ENCODE measurements around the gene CA5A. TPM values are rescaled to one million over a fixed set of nuclear protein-coding genes. Genes with fewer than 3 reads are reported as not detected.

CA5A gene
- total RNA-seq, 1 donor from 2014 or later = not detected

DNA sequence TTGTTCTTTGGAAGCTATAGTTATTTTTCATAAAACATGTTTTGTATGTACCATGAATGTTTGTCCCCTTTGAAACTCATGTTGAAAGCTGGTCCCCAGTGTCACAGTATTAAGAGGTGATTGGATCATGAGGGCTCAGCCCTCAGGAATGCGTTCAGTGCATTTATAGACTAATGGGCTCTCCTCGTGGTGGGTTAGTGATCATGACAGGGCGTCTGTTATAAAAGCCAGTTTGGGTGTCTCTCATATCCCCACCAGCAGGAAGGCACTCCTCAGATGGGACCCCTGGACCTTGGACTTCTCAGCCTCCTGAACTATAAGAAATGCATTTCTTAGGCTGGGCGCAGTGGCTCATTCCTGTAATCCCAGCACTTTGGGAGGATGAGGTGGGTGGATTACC is 25.3 kb upstream of the CA5A start:
- Mint-ChIP-seq H3K9me3 (ENCODE audit: unreplicated experiment) (no peaks in the 10 kb centered on the region), H3K27me3 (ENCODE audit: low read depth, unreplicated experiment) (no peaks in the 10 kb centered on the region), H3K36me3 (ENCODE audit: low read depth, unreplicated experiment) (peaks cover 10% of the 10 kb centered on the region), H3K4me1 (ENCODE audit: low read depth, unreplicated experiment) (peaks cover 40% of the 10 kb centered on the region), H3K4me3 (ENCODE audit: unreplicated experiment) (no peak overlapping the region), H3K27ac (ENCODE audit: unreplicated experiment) (no peak overlapping the region)
- peaks cover 39% of the 10 kb centered on the region for H3K4me1 ChIP-seq (ENCODE audit: insufficient read depth, low read length)
- no peak overlapping the region for H3K27ac ChIP-seq (ENCODE audit: low read depth, low read length)
- FAIRE-seq = no peak
- H3K79me2 ChIP-seq (ENCODE audit: insufficient read depth, low read length) = peaks cover 93% of the 10 kb centered on the region
- peaks cover 9% of the 10 kb centered on the region for H4K20me1 ChIP-seq (ENCODE audit: insufficient read depth, low read length)
- no peaks in the 10 kb centered on the region for H3K9me3 ChIP-seq (ENCODE audit: insufficient read depth, low read depth, low read length)
- H3K4me3 ChIP-seq (ENCODE audit: insufficient read depth, low read depth, low read length) = no peak overlapping the region
- no peaks in the 10 kb centered on the region for H3K36me3 ChIP-seq (ENCODE audit: insufficient read depth, low read length)
- H3K9ac ChIP-seq (ENCODE audit: low read length) = peak overlapping the region; percentile 18
- no peaks in the 10 kb centered on the region for H3K27me3 ChIP-seq (ENCODE audit: insufficient read depth, low read length)
- TF ChIP-seq, protein P1, sequence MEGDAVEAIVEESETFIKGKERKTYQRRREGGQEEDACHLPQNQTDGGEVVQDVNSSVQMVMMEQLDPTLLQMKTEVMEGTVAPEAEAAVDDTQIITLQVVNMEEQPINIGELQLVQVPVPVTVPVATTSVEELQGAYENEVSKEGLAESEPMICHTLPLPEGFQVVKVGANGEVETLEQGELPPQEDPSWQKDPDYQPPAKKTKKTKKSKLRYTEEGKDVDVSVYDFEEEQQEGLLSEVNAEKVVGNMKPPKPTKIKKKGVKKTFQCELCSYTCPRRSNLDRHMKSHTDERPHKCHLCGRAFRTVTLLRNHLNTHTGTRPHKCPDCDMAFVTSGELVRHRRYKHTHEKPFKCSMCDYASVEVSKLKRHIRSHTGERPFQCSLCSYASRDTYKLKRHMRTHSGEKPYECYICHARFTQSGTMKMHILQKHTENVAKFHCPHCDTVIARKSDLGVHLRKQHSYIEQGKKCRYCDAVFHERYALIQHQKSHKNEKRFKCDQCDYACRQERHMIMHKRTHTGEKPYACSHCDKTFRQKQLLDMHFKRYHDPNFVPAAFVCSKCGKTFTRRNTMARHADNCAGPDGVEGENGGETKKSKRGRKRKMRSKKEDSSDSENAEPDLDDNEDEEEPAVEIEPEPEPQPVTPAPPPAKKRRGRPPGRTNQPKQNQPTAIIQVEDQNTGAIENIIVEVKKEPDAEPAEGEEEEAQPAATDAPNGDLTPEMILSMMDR (IDR thresholded peaks at IDR 0.05; ENCODE audit: insufficient read depth, low read depth, low read length) = no peak
- no peak for TF ChIP-seq EZH2 (IDR thresholded peaks at IDR 0.05; ENCODE audit: insufficient read depth, low read length)
- H2AFZ ChIP-seq (ENCODE audit: low read depth, low read length) = no peak overlapping the region
- H3K4me2 ChIP-seq (ENCODE audit: low read length) = no peak overlapping the region
- no peak for DNase-seq (ENCODE audit: low read depth)

DNA sequence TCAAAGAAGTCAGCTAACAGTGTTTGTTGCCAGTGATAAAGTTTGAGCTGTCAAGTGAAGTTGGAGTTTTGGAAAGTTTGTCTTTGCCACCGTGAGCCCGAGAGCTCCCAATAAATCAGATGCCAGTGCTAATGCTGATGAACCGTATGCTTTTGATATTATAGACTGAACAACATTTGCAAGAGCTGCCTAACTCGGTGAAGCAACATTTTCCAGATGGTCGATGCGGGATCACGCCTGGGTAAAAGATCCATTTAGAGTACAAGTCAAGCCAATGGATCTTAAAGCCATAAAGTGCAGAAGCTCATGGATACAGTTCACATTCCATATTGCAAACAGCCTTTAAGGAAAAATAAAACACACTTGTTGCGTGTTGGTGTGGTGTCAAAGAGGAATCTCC is 24.5 kb upstream of the CA5A start:
- Histone ChIP-seq H3K9me3 (ENCODE audit: insufficient read depth, low read depth, low read length) (no peaks in the 10 kb centered on the region), H3K27ac (ENCODE audit: low read depth, low read length) (no peak overlapping the region), H4K20me1 (ENCODE audit: insufficient read depth, low read length) (peaks cover 9% of the 10 kb centered on the region), H3K4me3 (ENCODE audit: insufficient read depth, low read depth, low read length) (no peak overlapping the region), H3K79me2 (ENCODE audit: insufficient read depth, low read length) (peaks cover 93% of the 10 kb centered on the region), H3K27me3 (ENCODE audit: insufficient read depth, low read length) (no peaks in the 10 kb centered on the region), H2AFZ (ENCODE audit: low read depth, low read length) (no peak overlapping the region), H3K4me1 (ENCODE audit: insufficient read depth, low read length) (peaks cover 40% of the 10 kb centered on the region), H3K36me3 (ENCODE audit: insufficient read depth, low read length) (no peaks in the 10 kb centered on the region), H3K4me2 (ENCODE audit: low read length) (no peak overlapping the region), H3K9ac (ENCODE audit: low read length) (no peak overlapping the region)
- no peak for TF ChIP-seq EZH2 (IDR thresholded peaks at IDR 0.05; ENCODE audit: insufficient read depth, low read length)
- TF ChIP-seq, protein P1 (IDR thresholded peaks at IDR 0.05; ENCODE audit: insufficient read depth, low read depth, low read length) = no peak
- Mint-ChIP-seq H3K27me3 (ENCODE audit: low read depth, unreplicated experiment) (no peaks in the 10 kb centered on the region), H3K36me3 (ENCODE audit: low read depth, unreplicated experiment) (peaks cover 8% of the 10 kb centered on the region), H3K4me3 (ENCODE audit: unreplicated experiment) (no peak overlapping the region), H3K4me1 (ENCODE audit: low read depth, unreplicated experiment) (peaks cover 41% of the 10 kb centered on the region), H3K9me3 (ENCODE audit: unreplicated experiment) (no peaks in the 10 kb centered on the region), H3K27ac (ENCODE audit: unreplicated experiment) (no peak overlapping the region)
- FAIRE-seq (no peak), DNase-seq (ENCODE audit: low read depth) (no peak)

DNA sequence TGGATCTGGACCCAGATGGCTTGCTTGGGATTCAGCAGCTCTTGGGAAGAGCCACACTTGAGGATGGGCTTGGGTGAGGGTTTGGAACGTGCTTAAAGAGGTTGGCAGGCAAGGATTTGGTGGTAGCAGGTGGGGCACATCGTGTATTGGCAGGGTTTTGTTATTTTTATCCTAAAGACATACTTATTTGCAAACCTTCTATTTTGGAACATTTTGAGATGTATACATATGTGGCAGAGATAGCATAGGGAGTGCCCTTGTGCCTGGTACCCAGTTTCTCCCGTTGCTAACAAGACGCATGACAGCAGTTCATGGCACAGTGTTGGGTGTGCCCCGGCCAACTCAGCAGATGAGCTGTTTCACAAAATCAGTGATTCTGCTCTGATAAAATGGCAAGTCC is 24.0 kb upstream of the CA5A start:
- FAIRE-seq (no peak), DNase-seq (ENCODE audit: low read depth) (no peak)
- H3K79me2 ChIP-seq (ENCODE audit: insufficient read depth, low read length) = peaks cover 94% of the 10 kb centered on the region
- no peak overlapping the region for H3K4me2 ChIP-seq (ENCODE audit: low read length)
- no peak overlapping the region for H3K27ac ChIP-seq (ENCODE audit: low read depth, low read length)
- H3K4me3 ChIP-seq (ENCODE audit: insufficient read depth, low read depth, low read length) = no peak overlapping the region
- H2AFZ ChIP-seq (ENCODE audit: low read depth, low read length) = no peak overlapping the region
- peaks cover 10% of the 10 kb centered on the region for H4K20me1 ChIP-seq (ENCODE audit: insufficient read depth, low read length)
- H3K4me1 Mint-ChIP-seq (ENCODE audit: low read depth, unreplicated experiment) = peaks cover 43% of the 10 kb centered on the region
- H3K4me3 Mint-ChIP-seq (ENCODE audit: unreplicated experiment) = no peak overlapping the region
- no peaks in the 10 kb centered on the region for H3K27me3 Mint-ChIP-seq (ENCODE audit: low read depth, unreplicated experiment)
- no peaks in the 10 kb centered on the region for H3K9me3 Mint-ChIP-seq (ENCODE audit: unreplicated experiment)
- no peaks in the 10 kb centered on the region for H3K27me3 ChIP-seq (ENCODE audit: insufficient read depth, low read length)
- H3K36me3 ChIP-seq (ENCODE audit: insufficient read depth, low read length) = no peaks in the 10 kb centered on the region
- no peaks in the 10 kb centered on the region for H3K9me3 ChIP-seq (ENCODE audit: insufficient read depth, low read depth, low read length)
- peaks cover 11% of the 10 kb centered on the region for H3K36me3 Mint-ChIP-seq (ENCODE audit: low read depth, unreplicated experiment)
- peaks cover 42% of the 10 kb centered on the region for H3K4me1 ChIP-seq (ENCODE audit: insufficient read depth, low read length)
- no peak overlapping the region for H3K9ac ChIP-seq (ENCODE audit: low read length)
- TF ChIP-seq, protein P1 (IDR thresholded peaks at IDR 0.05; ENCODE audit: insufficient read depth, low read depth, low read length) = no peak
- TF ChIP-seq EZH2 (IDR thresholded peaks at IDR 0.05; ENCODE audit: insufficient read depth, low read length) = no peak
- peak overlapping the region; percentile 23 for H3K27ac Mint-ChIP-seq (ENCODE audit: unreplicated experiment)
